ENCODE data around the gene ZFAND3. TPM values are rescaled to one million over a fixed set of nuclear protein-coding genes. Genes with fewer than 3 reads are reported as not detected.

Gene ZFAND3
- polyA plus RNA-seq, 2 of the 4 experiments (the other 2 are of a cell fraction): 12.0 to 50.0 TPM

GRCh38 chr6:38054527-38055202 lies 235.1 kb downstream of the ZFAND3 start:
- H3K27ac ChIP-seq: no peak overlapping the region
- FAIRE-seq (no peak), ATAC-seq (no peak), DNase-seq (ENCODE audit: low read depth in 1 of 2, low spot score in 1 of 2) (no peak)
- 92% methylated on average over 4 of the region's 4 CpGs for WGBS (ENCODE audit: missing lambda C conversion rate)
- ChIA-PET CTCF (no interaction called here), POLR2A (no interaction called here)
- no peaks in the 10 kb centered on the region for H3K9me3 ChIP-seq
- H3K4me3 ChIP-seq: no peak overlapping the region
- no peak overlapping the region for H3K4me2 ChIP-seq
- TF ChIP-seq, protein P1, sequence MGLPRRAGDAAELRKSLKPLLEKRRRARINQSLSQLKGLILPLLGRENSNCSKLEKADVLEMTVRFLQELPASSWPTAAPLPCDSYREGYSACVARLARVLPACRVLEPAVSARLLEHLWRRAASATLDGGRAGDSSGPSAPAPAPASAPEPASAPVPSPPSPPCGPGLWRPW (IDR thresholded peaks at IDR 0.05): no peak
- TF ChIP-seq FOXS1 (CRISPR knock-in tag; IDR thresholded peaks at IDR 0.05) (no peak), ATOH8 (CRISPR knock-in tag; IDR thresholded peaks at IDR 0.05; ENCODE audit: low read depth) (no peak)
- H3K4me1 ChIP-seq: peaks cover 10% of the 10 kb centered on the region; the same call in 2 of the 3 replicates

DNA sequence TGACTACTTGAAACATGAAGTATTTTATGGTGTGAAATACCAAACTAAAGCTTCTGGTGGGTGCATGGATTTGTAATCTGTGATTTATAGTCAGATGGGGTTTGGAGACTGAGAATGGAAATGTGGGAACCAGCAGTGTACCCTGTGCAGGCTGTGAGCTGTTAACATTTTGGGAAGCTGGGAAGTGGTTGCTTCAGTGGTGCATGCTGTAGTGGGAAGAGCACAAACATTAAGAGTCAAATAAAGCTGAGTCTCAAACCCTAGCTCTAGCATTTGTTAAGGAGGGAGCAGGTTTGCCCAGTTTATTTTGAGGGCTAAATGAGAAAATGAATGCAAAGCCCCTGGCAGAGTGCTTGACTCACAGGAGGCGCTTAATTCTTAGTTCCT lies 235.7 kb downstream of the ZFAND3 start:
- Histone ChIP-seq H3K4me2 (no peak overlapping the region), H3K9me3 (no peaks in the 10 kb centered on the region), H3K4me1 (peaks cover 10% of the 10 kb centered on the region; the same call in 2 of the 3 replicates), H3K27ac (no peak overlapping the region), H3K4me3 (no peak overlapping the region)
- DNase-seq (ENCODE audit: low read depth in 1 of 2, low spot score in 1 of 2): no peak
- FAIRE-seq: no peak
- WGBS (ENCODE audit: missing lambda C conversion rate): 97% methylated on average over 1 of the region's 1 CpG
- ATAC-seq: no peak
- ChIA-PET CTCF (no interaction called here), POLR2A (no interaction called here)
- TF ChIP-seq MYC (IDR thresholded peaks at IDR 0.05; ENCODE audit: borderline replicate concordance, low read length) (no peak), KDM1A (IDR thresholded peaks at IDR 0.05; ENCODE audit: low read depth) (no peak), HEYL (CRISPR knock-in tag; IDR thresholded peaks at IDR 0.05) (no peak), RAD21 (conservative IDR thresholded peaks at IDR 0.05 in 1 of 2, IDR thresholded peaks at IDR 0.05 in 1 of 2) (no peak), NR3C1 (IDR thresholded peaks at IDR 0.05) (no peak)
- TF ChIP-seq, protein P2, sequence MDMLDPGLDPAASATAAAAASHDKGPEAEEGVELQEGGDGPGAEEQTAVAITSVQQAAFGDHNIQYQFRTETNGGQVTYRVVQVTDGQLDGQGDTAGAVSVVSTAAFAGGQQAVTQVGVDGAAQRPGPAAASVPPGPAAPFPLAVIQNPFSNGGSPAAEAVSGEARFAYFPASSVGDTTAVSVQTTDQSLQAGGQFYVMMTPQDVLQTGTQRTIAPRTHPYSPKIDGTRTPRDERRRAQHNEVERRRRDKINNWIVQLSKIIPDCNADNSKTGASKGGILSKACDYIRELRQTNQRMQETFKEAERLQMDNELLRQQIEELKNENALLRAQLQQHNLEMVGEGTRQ (IDR thresholded peaks at IDR 0.05): no peak

GRCh38 chr6:38056361-38056760 lies 236.8 kb downstream of the ZFAND3 start:
- CTCF ChIA-PET: no interaction called here
- Histone ChIP-seq H3K27ac (no peak overlapping the region), H3K4me2 (no peak overlapping the region), H3K4me1 (peaks cover 10% of the 10 kb centered on the region; the same call in 2 of the 3 replicates), H3K9me3 (no peaks in the 10 kb centered on the region), H3K4me3 (no peak overlapping the region)
- no peak for FAIRE-seq
- 93% methylated on average over 3 of the region's 3 CpGs for WGBS (ENCODE audit: missing lambda C conversion rate)
- POLR2A ChIA-PET: no interaction called here
- ATAC-seq: no peak
- no peak for DNase-seq (ENCODE audit: low read depth in 1 of 2, low spot score in 1 of 2)
- no peak for TF ChIP-seq HOXB5 (CRISPR knock-in tag; IDR thresholded peaks at IDR 0.05)
- TF ChIP-seq ZSCAN20 (CRISPR knock-in tag; IDR thresholded peaks at IDR 0.05): no peak
- TF ChIP-seq, protein P1 (IDR thresholded peaks at IDR 0.05): no peak
- no peak for TF ChIP-seq FOSL2 (IDR thresholded peaks at IDR 0.05)
- no peak for TF ChIP-seq FOSL2 (CRISPR knock-in tag; IDR thresholded peaks at IDR 0.05)
- no peak for TF ChIP-seq ZNF302 (CRISPR knock-in tag; IDR thresholded peaks at IDR 0.05)
- no peak for TF ChIP-seq CHD4 (IDR thresholded peaks at IDR 0.05; ENCODE audit: borderline replicate concordance)
- no peak for TF ChIP-seq RCOR1 (IDR thresholded peaks at IDR 0.05; ENCODE audit: low read depth, low read length)
- TF ChIP-seq, protein P3, sequence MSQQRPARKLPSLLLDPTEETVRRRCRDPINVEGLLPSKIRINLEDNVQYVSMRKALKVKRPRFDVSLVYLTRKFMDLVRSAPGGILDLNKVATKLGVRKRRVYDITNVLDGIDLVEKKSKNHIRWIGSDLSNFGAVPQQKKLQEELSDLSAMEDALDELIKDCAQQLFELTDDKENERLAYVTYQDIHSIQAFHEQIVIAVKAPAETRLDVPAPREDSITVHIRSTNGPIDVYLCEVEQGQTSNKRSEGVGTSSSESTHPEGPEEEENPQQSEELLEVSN (IDR thresholded peaks at IDR 0.05; ENCODE audit: borderline replicate concordance, low read depth): no peak
- TF ChIP-seq NR3C1 (IDR thresholded peaks at IDR 0.05): no peak
- no peak for TF ChIP-seq POLR2A (IDR thresholded peaks at IDR 0.05; ENCODE audit: low read length)
- no peak for TF ChIP-seq MAX (IDR thresholded peaks at IDR 0.05)
- TF ChIP-seq CBX2 (IDR thresholded peaks at IDR 0.05; ENCODE audit: borderline replicate concordance, low read depth): no peak
- no peak for TF ChIP-seq RNF2 (IDR thresholded peaks at IDR 0.05; ENCODE audit: borderline replicate concordance, low read depth)
- TF ChIP-seq PHF8 (IDR thresholded peaks at IDR 0.05; ENCODE audit: borderline replicate concordance, low read depth): no peak
- TF ChIP-seq HOXA7 (CRISPR knock-in tag; IDR thresholded peaks at IDR 0.05): no peak

Data from A549 (cell line).